Measurements from ENCODE around the gene MTMR12. TPM values are rescaled to one million over a fixed set of nuclear protein-coding genes. Genes with fewer than 3 reads are reported as not detected.

Gene MTMR12, protein sequence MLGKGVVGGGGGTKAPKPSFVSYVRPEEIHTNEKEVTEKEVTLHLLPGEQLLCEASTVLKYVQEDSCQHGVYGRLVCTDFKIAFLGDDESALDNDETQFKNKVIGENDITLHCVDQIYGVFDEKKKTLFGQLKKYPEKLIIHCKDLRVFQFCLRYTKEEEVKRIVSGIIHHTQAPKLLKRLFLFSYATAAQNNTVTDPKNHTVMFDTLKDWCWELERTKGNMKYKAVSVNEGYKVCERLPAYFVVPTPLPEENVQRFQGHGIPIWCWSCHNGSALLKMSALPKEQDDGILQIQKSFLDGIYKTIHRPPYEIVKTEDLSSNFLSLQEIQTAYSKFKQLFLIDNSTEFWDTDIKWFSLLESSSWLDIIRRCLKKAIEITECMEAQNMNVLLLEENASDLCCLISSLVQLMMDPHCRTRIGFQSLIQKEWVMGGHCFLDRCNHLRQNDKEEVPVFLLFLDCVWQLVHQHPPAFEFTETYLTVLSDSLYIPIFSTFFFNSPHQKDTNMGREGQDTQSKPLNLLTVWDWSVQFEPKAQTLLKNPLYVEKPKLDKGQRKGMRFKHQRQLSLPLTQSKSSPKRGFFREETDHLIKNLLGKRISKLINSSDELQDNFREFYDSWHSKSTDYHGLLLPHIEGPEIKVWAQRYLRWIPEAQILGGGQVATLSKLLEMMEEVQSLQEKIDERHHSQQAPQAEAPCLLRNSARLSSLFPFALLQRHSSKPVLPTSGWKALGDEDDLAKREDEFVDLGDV
- 19.9 TPM for polyA plus RNA-seq (2013, experiment 1 of 2)
- polyA plus RNA-seq (2013, experiment 2 of 2): 17.7 TPM

DNA sequence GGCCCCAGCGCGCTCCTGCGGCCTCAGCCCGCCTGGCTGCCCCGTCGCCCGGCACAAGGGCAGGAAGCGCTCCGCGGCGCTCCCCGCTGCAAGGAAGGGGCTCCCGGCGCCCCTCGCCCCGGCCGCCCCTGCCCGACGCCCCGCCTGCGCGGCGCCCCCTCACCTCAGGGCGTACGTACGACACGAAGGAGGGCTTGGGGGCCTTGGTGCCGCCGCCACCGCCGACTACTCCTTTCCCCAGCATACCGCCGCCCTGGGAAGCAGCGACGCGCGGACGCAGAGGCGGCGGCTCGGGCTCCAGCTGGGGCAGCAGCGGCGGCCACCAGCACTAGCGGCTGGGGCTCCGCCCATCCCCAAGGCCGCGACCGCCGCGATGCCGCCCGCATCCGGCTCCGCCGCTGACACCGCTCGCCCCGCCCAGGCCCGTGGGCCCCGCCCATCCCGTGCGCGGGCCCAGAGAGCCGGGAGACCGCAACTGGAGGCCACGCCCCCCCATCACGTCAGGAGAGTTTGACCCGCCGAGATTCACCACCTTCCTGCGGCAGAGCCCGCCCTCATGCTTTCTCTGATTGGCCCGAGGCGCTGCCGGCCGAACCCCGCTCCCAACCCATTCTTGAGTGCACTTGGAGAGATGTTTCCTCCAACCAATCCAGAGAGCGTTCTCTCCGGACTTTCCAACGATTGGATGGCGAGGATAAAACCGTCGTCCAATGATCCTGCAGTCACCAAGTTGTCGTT is at the start of gene MTMR12:
Gene MTMR12, minus strand, starts transcription at position 345 of the 738 bp plus-strand sequence. Its CDS starts 101 bp downstream, at position 244.
- peak within 1 kb of the TSS; percentile 78 for H3K4me3 ChIP-seq (ENCODE audit: extremely low read depth, insufficient read depth, low read length, poor library complexity, severe bottlenecking)
- no peaks in the 10 kb centered on the region for H3K4me1 ChIP-seq (ENCODE audit: control insufficient read depth, insufficient read depth, low read length, poor library complexity, severe bottlenecking)
- WGBS, 2 experiments (ENCODE audit: insufficient coverage in 2 of 2): 0% methylated on average over 62 to 78 of the region's 83 CpGs

GRCh38 chr5:32362527-32362926 is 49.8 kb upstream of the MTMR12 start:
- no peaks in the 10 kb centered on the region for H3K4me1 ChIP-seq (ENCODE audit: control insufficient read depth, insufficient read depth, low read length, poor library complexity, severe bottlenecking)
- no peak overlapping the region for H3K27ac ChIP-seq (ENCODE audit: low read depth, low read length, severe bottlenecking)
- H3K36me3 ChIP-seq (ENCODE audit: control insufficient read depth, insufficient read depth, low read length): peaks cover 81% of the 10 kb centered on the region
- WGBS, 2 experiments (ENCODE audit: insufficient coverage in 2 of 2): no CpG with 5 or more reads among the region's 4 CpGs
- H3K9me3 ChIP-seq (ENCODE audit: control insufficient read depth, low read length): no peaks in the 10 kb centered on the region
- no peak overlapping the region for H3K4me3 ChIP-seq (ENCODE audit: extremely low read depth, insufficient read depth, low read length, poor library complexity, severe bottlenecking)

More for the DNA sequence above, at the start of gene MTMR12:
- no peaks in the 10 kb centered on the region for H3K9me3 ChIP-seq (ENCODE audit: control insufficient read depth, low read length)
- H3K36me3 ChIP-seq (ENCODE audit: control insufficient read depth, insufficient read depth, low read length): peaks cover 8% of the 10 kb centered on the region
- H3K27ac ChIP-seq (ENCODE audit: low read depth, low read length, severe bottlenecking): peak within 1 kb of the TSS; percentile 77

GRCh38 chr5:32360906-32361305 is 48.2 kb upstream of the MTMR12 start:
- no peaks in the 10 kb centered on the region for H3K4me1 ChIP-seq (ENCODE audit: control insufficient read depth, insufficient read depth, low read length, poor library complexity, severe bottlenecking)
- no peak overlapping the region for H3K4me3 ChIP-seq (ENCODE audit: extremely low read depth, insufficient read depth, low read length, poor library complexity, severe bottlenecking)
- 100% methylated on average over 1 of the region's 4 CpGs; no CpG with 5 or more reads in 1 of the 2 experiments for WGBS, 2 experiments (ENCODE audit: insufficient coverage in 2 of 2)
- H3K27ac ChIP-seq (ENCODE audit: low read depth, low read length, severe bottlenecking): no peak overlapping the region
- H3K36me3 ChIP-seq (ENCODE audit: control insufficient read depth, insufficient read depth, low read length): peaks cover 85% of the 10 kb centered on the region
- H3K9me3 ChIP-seq (ENCODE audit: control insufficient read depth, low read length): no peaks in the 10 kb centered on the region

GRCh38 chr5:32358611-32359010 is 45.9 kb upstream of the MTMR12 start:
- Histone ChIP-seq H3K36me3 (ENCODE audit: control insufficient read depth, insufficient read depth, low read length) (peaks cover 82% of the 10 kb centered on the region), H3K4me3 (ENCODE audit: extremely low read depth, insufficient read depth, low read length, poor library complexity, severe bottlenecking) (no peak overlapping the region), H3K27ac (ENCODE audit: low read depth, low read length, severe bottlenecking) (no peak overlapping the region), H3K4me1 (ENCODE audit: control insufficient read depth, insufficient read depth, low read length, poor library complexity, severe bottlenecking) (no peaks in the 10 kb centered on the region), H3K9me3 (ENCODE audit: control insufficient read depth, low read length) (no peaks in the 10 kb centered on the region)
- WGBS, 2 experiments (ENCODE audit: insufficient coverage in 2 of 2): 29% methylated on average over 1 of the region's 6 CpGs; no CpG with 5 or more reads in 1 of the 2 experiments

- Histone ChIP-seq H3K4me3 (ENCODE audit: extremely low read depth, insufficient read depth, low read length, poor library complexity, severe bottlenecking) (no peak overlapping the region), H3K27ac (ENCODE audit: low read depth, low read length, severe bottlenecking) (no peak overlapping the region), H3K36me3 (ENCODE audit: control insufficient read depth, insufficient read depth, low read length) (peaks cover 81% of the 10 kb centered on the region), H3K9me3 (ENCODE audit: control insufficient read depth, low read length) (no peaks in the 10 kb centered on the region), H3K4me1 (ENCODE audit: control insufficient read depth, insufficient read depth, low read length, poor library complexity, severe bottlenecking) (no peaks in the 10 kb centered on the region)
These were observed 44.9 kb upstream of the MTMR12 start for GRCh38 chr5:32357658-32358057.

DNA sequence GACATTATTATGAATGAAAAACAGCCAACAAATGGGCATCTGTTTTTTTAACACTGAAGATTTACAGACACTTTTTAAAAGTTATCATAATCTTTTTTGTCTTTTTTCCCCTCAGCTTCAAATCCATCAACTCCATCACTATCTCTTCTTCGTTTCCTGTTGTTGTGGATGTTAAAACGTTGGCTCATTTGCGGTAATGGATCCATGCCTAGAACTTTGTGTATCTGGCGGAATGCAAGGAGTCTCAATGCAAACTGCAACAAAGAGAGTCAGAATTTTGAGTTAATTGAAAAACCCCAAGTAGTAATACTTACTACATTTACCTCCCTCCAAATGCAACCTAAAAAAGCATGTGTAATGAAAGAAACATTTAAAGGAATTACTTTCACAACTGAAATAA is 42.9 kb upstream of the MTMR12 start:
- Histone ChIP-seq H3K9me3 (ENCODE audit: control insufficient read depth, low read length) (no peaks in the 10 kb centered on the region), H3K36me3 (ENCODE audit: control insufficient read depth, insufficient read depth, low read length) (peaks cover 62% of the 10 kb centered on the region), H3K27ac (ENCODE audit: low read depth, low read length, severe bottlenecking) (no peak overlapping the region), H3K4me1 (ENCODE audit: control insufficient read depth, insufficient read depth, low read length, poor library complexity, severe bottlenecking) (no peaks in the 10 kb centered on the region), H3K4me3 (ENCODE audit: extremely low read depth, insufficient read depth, low read length, poor library complexity, severe bottlenecking) (no peak overlapping the region)
- no CpG with 5 or more reads among the region's 4 CpGs for WGBS, 2 experiments (ENCODE audit: insufficient coverage in 2 of 2)

DNA sequence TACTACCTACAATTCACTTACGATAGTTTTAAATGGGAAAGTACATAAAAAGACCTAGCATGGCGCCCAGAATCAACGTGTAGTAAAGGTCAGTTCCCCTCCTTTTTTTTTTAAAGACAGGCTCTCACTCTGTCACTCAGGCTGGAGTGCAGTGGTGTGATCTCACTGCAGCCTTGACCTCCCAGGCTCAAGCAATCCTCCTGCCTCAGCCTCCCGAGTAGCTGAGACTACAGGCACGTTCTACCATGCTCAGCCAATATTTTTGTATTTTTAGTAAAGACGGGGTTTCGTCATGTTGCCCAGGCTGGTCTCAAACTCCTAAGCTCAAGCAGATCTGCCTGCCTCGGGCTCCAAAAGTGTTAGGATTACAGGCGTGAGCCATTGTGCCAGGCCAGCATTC is 40.7 kb upstream of the MTMR12 start:
- no peaks in the 10 kb centered on the region for H3K9me3 ChIP-seq (ENCODE audit: control insufficient read depth, low read length)
- H3K27ac ChIP-seq (ENCODE audit: low read depth, low read length, severe bottlenecking): no peak overlapping the region
- no peaks in the 10 kb centered on the region for H3K4me1 ChIP-seq (ENCODE audit: control insufficient read depth, insufficient read depth, low read length, poor library complexity, severe bottlenecking)
- H3K36me3 ChIP-seq (ENCODE audit: control insufficient read depth, insufficient read depth, low read length): peaks cover 41% of the 10 kb centered on the region
- no peak overlapping the region for H3K4me3 ChIP-seq (ENCODE audit: extremely low read depth, insufficient read depth, low read length, poor library complexity, severe bottlenecking)
- 95 to 98% methylated on average over 7 to 9 of the region's 9 CpGs for WGBS, 2 experiments (ENCODE audit: insufficient coverage in 2 of 2)

GRCh38 chr5:32352685-32353084 is 39.9 kb upstream of the MTMR12 start:
- Histone ChIP-seq H3K9me3 (ENCODE audit: control insufficient read depth, low read length) (no peaks in the 10 kb centered on the region), H3K4me1 (ENCODE audit: control insufficient read depth, insufficient read depth, low read length, poor library complexity, severe bottlenecking) (no peaks in the 10 kb centered on the region), H3K27ac (ENCODE audit: low read depth, low read length, severe bottlenecking) (no peak overlapping the region), H3K4me3 (ENCODE audit: extremely low read depth, insufficient read depth, low read length, poor library complexity, severe bottlenecking) (no peak overlapping the region), H3K36me3 (ENCODE audit: control insufficient read depth, insufficient read depth, low read length) (peaks cover 34% of the 10 kb centered on the region)
- WGBS, 2 experiments (ENCODE audit: insufficient coverage in 2 of 2): 84 to 100% methylated on average over 5 to 7 of the region's 8 CpGs

- H3K36me3 ChIP-seq (ENCODE audit: control insufficient read depth, insufficient read depth, low read length): no peaks in the 10 kb centered on the region
- 100% methylated on average over 1 of the region's 2 CpGs for WGBS, 2 experiments (ENCODE audit: insufficient coverage in 2 of 2)
These were observed 34.1 kb upstream of the MTMR12 start for GRCh38 chr5:32346869-32347268.

DNA sequence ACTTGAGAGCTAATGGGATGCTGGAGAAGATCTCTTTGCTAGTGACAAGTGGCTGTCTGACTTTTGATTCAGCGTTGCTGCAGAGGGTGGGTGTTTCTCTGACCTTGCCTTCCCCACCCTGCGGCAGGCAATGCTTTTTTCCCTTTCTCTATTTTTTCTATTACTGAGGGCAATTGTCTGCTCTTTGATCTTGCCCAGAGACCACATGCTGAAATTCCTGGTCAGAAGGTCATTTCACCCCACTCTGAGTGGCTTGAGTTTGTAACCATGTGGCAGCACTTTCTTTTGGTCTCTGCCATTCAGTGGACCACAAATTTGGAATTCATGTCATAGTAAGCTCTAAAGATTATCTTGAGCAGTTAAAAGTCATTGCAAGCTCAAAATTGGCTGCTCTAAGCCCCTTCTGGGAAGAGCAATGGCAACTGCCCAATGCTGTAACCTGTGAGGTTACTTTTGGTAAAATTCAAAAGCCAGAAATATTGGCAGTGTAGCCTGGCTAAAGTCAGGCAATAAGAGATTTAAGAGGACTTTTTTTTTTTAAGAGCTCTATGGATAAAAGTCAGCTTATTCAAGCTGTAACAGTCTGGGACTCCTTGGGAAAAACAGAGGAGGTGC is 30.4 kb upstream of the MTMR12 start:
- no peak overlapping the region for H3K27ac ChIP-seq (ENCODE audit: low read depth, low read length, severe bottlenecking)
- no peaks in the 10 kb centered on the region for H3K4me1 ChIP-seq (ENCODE audit: control insufficient read depth, insufficient read depth, low read length, poor library complexity, severe bottlenecking)
- peaks cover 48% of the 10 kb centered on the region for H3K9me3 ChIP-seq (ENCODE audit: control insufficient read depth, low read length)
- 50 to 100% methylated on average over 1 of the region's 2 CpGs for WGBS, 2 experiments (ENCODE audit: insufficient coverage in 2 of 2)
- H3K36me3 ChIP-seq (ENCODE audit: control insufficient read depth, insufficient read depth, low read length): no peaks in the 10 kb centered on the region
- H3K4me3 ChIP-seq (ENCODE audit: extremely low read depth, insufficient read depth, low read length, poor library complexity, severe bottlenecking): no peak overlapping the region

More at GRCh38 chr5:32346869-32347268, 34.1 kb upstream of the MTMR12 start:
- H3K4me1 ChIP-seq (ENCODE audit: control insufficient read depth, insufficient read depth, low read length, poor library complexity, severe bottlenecking): no peaks in the 10 kb centered on the region
- H3K4me3 ChIP-seq (ENCODE audit: extremely low read depth, insufficient read depth, low read length, poor library complexity, severe bottlenecking): no peak overlapping the region
- no peak overlapping the region for H3K27ac ChIP-seq (ENCODE audit: low read depth, low read length, severe bottlenecking)
- H3K9me3 ChIP-seq (ENCODE audit: control insufficient read depth, low read length): peaks cover 21% of the 10 kb centered on the region
